HL-60 (cell line): Measurements from ENCODE around the gene MAX.

Experiments used
- DNase-seq, 2 experiments: peaks; one replicate each; pipeline ENCODE4 v3.0.0-alpha.2; 2010 to 2020; ENCODE audit warnings: low read depth in 1 of 2, low spot score in 1 of 2
- H3K27ac ChIP-seq: fragments of 250-450 bp; sonication (Bioruptor Pico); replicated peaks from 2 replicates; pipeline ENCODE4 v1.5.1; 2020; ENCODE audit warnings: mild to moderate bottlenecking, moderate library complexity
- H3K27me3 ChIP-seq: fragments of 250-450 bp; sonication (Bioruptor Pico); 2 replicates; pipeline ENCODE4 v1.5.1; 2021; ENCODE audit warnings: mild to moderate bottlenecking, moderate library complexity; ENCODE audit not compliant: insufficient read depth, poor library complexity, severe bottlenecking
- H3K4me3 ChIP-seq: replicated peaks from 2 replicates; pipeline ENCODE4 v1.5.1; 2011; ENCODE audit warnings: mild to moderate bottlenecking, control low read depth, low read length; ENCODE audit not compliant: insufficient read depth
- CTCF ChIP-seq: IDR thresholded peaks from one replicate; pipeline ENCODE4 v1.5.1; 2011; ENCODE audit warnings: low read length, control low read depth, inconsistent platforms; ENCODE audit not compliant: insufficient read depth
- GABPA ChIP-seq: IDR thresholded peaks from 2 replicates; pipeline ENCODE4 v1.6.1; 2012; ENCODE audit warnings: low read depth
- POLR2AphosphoS5 ChIP-seq: IDR thresholded peaks from 2 replicates; pipeline ENCODE4 v1.6.1; 2012; ENCODE audit warnings: low read depth
- REST ChIP-seq: IDR thresholded peaks from 2 replicates; pipeline ENCODE4 v1.6.1; 2012; ENCODE audit warnings: low read depth; ENCODE audit not compliant: insufficient replicate concordance
- SPI1 ChIP-seq: IDR thresholded peaks from 2 replicates; pipeline ENCODE4 v1.6.1; 2012; ENCODE audit warnings: low read depth, mild to moderate bottlenecking, borderline replicate concordance

The MAX gene

GRCh38 chr14:65077318-65077717 lies 25.0 kb downstream of the MAX start:
- H3K27me3 ChIP-seq: no peaks in the 10 kb centered on the region
- H3K27ac ChIP-seq: no peak overlapping the region
- H3K4me3 ChIP-seq: no peak overlapping the region
- TF ChIP-seq POLR2AphosphoS5 (no peak), GABPA (no peak), CTCF (no peak), SPI1 (no peak), REST (no peak)
- DNase-seq: no peak

- DNase-seq: peak in 1 of 2 experiments; percentile 61
- TF ChIP-seq POLR2AphosphoS5: peak; percentile 36; the same call in 1 of the 2 replicates
- no peak for TF ChIP-seq REST
- peak; percentile 66; the same call in 1 of the 2 replicates for TF ChIP-seq SPI1
- no peak for TF ChIP-seq GABPA
- no peak for TF ChIP-seq CTCF
- H3K27me3 ChIP-seq: no peaks in the 10 kb centered on the region
- H3K4me3 ChIP-seq: no peak overlapping the region
- peak overlapping the region; percentile 55 for H3K27ac ChIP-seq
Observed at GRCh38 chr14:65075628-65076325, 26.5 kb downstream of the MAX start.

- Histone ChIP-seq H3K27ac (peak overlapping the region; percentile 55), H3K4me3 (no peak overlapping the region), H3K27me3 (no peaks in the 10 kb centered on the region)
- TF ChIP-seq GABPA (no peak), POLR2AphosphoS5 (no peak), SPI1 (no peak), REST (no peak), CTCF (no peak)
- DNase-seq: peak in 1 of 2 experiments; percentile 79
Observed at GRCh38 chr14:65074449-65075150, 27.7 kb downstream of the MAX start.
